Measurements from ENCODE around the gene PAPPA2. TPM values are rescaled to one million over a fixed set of nuclear protein-coding genes. Genes with fewer than 3 reads are reported as not detected.

PAPPA2 gene
- total and polyA plus RNA-seq, 2 of the 8 experiments (the other 6 are each of a cell fraction or from before 2014, with no cell fraction given), result 0.08 to 0.88 TPM

- Histone ChIP-seq H3K18ac (ENCODE audit: extremely low read depth, low read length) (no peak overlapping the region), H3K4ac (replicated peaks; ENCODE audit: insufficient read length, low read depth, low read length) (no peak overlapping the region), H3K4me1 (replicated peaks in 1 of 4; ENCODE audit: control insufficient read depth in 3 of 4, insufficient read depth in 4 of 4, low read length in 3 of 4) (peaks cover 2 to 16% (median 5%) of the 10 kb centered on the region in 4 experiments; a peak in 4 of 7 replicates), H3K27ac (ENCODE audit: low read depth, low read length) (no peak overlapping the region), H2AK5ac (ENCODE audit: low read depth, low read length) (no peak overlapping the region), H3K79me2 (ENCODE audit: control insufficient read depth in 1 of 2, insufficient read depth in 2 of 2, low read length in 2 of 2) (no peaks in the 10 kb centered on the region), H3K79me1 (ENCODE audit: low read depth, low read length) (no peaks in the 10 kb centered on the region), H3K27me3 (replicated peaks in 1 of 4; ENCODE audit: control insufficient read depth in 3 of 4, extremely low read depth in 1 of 4, insufficient read depth in 3 of 4, low read length in 3 of 4) (no peaks in the 10 kb centered on the region), H3K36me3 (ENCODE audit: control insufficient read depth in 2 of 4, insufficient read depth in 4 of 4, low read length in 3 of 4) (no peaks in the 10 kb centered on the region), H2BK20ac (ENCODE audit: low read length) (no peak overlapping the region), H2BK120ac (replicated peaks; ENCODE audit: low read depth, low read length) (no peak overlapping the region), H3K4me2 (ENCODE audit: insufficient read depth in 1 of 2, low read depth in 2 of 2, low read length in 2 of 2) (no peak overlapping the region), H2AFZ (ENCODE audit: low read length) (no peak overlapping the region), H3K9ac (replicated peaks in 1 of 4; ENCODE audit: extremely low read depth in 1 of 4, low read depth in 3 of 4, low read length in 3 of 4) (no peak overlapping the region), H2BK15ac (ENCODE audit: low read length) (no peak overlapping the region), H4K8ac (ENCODE audit: extremely low read depth, insufficient read depth, low read length) (no peak overlapping the region), H4K20me1 (replicated peaks in 1 of 2; ENCODE audit: control insufficient read depth in 1 of 2, insufficient read depth in 2 of 2, low read length in 2 of 2) (no peaks in the 10 kb centered on the region), H3K23me2 (ENCODE audit: low read depth, low read length) (no peaks in the 10 kb centered on the region; the same call in 1 of the 2 replicates), H4K91ac (replicated peaks; ENCODE audit: insufficient read length, low read length) (no peak overlapping the region), H4K5ac (ENCODE audit: insufficient read length, low read depth, low read length) (no peak overlapping the region), H3K56ac (replicated peaks; ENCODE audit: insufficient read length, low read depth, low read length) (no peak overlapping the region), H3K4me3 (ENCODE audit: extremely low read depth in 1 of 4, insufficient read depth in 2 of 4, low read depth in 3 of 4, low read length in 4 of 4) (no peak overlapping the region), H2BK12ac (ENCODE audit: low read depth, low read length) (no peak overlapping the region), H3K14ac (ENCODE audit: insufficient read length) (no peak overlapping the region), H3K9me3 (ENCODE audit: insufficient read depth in 2 of 2, low read depth in 1 of 2, low read length in 1 of 2) (no peaks in the 10 kb centered on the region), H2BK5ac (ENCODE audit: low read depth, low read length) (no peak overlapping the region), H3K23ac (ENCODE audit: insufficient read length) (no peak overlapping the region)
- 94% methylated on average over 1 of the region's 1 CpG; no CpG with 5 or more reads in 1 of the 2 experiments for WGBS, 2 experiments (ENCODE audit: extremely low coverage in 1 of 2, insufficient coverage in 1 of 2, insufficient read length in 1 of 2, insufficient replicate concordance in 2 of 2, low coverage in 1 of 2, low lambda C conversion rate in 2 of 2, missing lambda C conversion rate in 1 of 2)
- TF ChIP-seq CHD1 (IDR thresholded peaks at IDR 0.05; ENCODE audit: low read depth, low read length), result no peak
- TF ChIP-seq SIRT6 (IDR thresholded peaks at IDR 0.05; ENCODE audit: low read length), result no peak
- no peak for TF ChIP-seq SP1 (IDR thresholded peaks at IDR 0.05; ENCODE audit: low read depth, low read length)
- no peak for TF ChIP-seq SUZ12 (IDR thresholded peaks at IDR 0.05; ENCODE audit: low read length)
- TF ChIP-seq SIX5 (IDR thresholded peaks at IDR 0.05; ENCODE audit: low read depth, low read length), result no peak
- no peak for TF ChIP-seq RNF2 (IDR thresholded peaks at IDR 0.05; ENCODE audit: borderline replicate concordance, low read depth, low read length, missing control alignments, poor library complexity, severe bottlenecking)
- TF ChIP-seq TAF1 (IDR thresholded peaks at IDR 0.05; ENCODE audit: low read depth, low read length), result no peak
- no peak for TF ChIP-seq TBP (IDR thresholded peaks at IDR 0.05; ENCODE audit: low read depth, low read length)
- no peak for TF ChIP-seq SRF (IDR thresholded peaks at IDR 0.05; ENCODE audit: low read depth, low read length)
- TF ChIP-seq RBBP5 (IDR thresholded peaks at IDR 0.05; ENCODE audit: borderline replicate concordance, low read depth, low read length), result no peak
- TF ChIP-seq CTCF (IDR thresholded peaks at IDR 0.05; ENCODE audit: control extremely low read depth in 1 of 3, insufficient read depth in 1 of 3, low read depth in 1 of 3, low read length in 3 of 3), result no peak
- FAIRE-seq (no peak), DNase-seq (ENCODE audit: low read depth in 1 of 2, low spot score in 2 of 2) (no peak)
- CTCF ChIA-PET (ENCODE audit: partially characterized antibody), result interaction anchor here (1.1 to 4.9 kb wide), 3 partner anchors 13 to 334 kb away, joined by 3 to 33 read pairs (median 5); no protein-coding TSS in a partner anchor
- POLR2A ChIA-PET (ENCODE audit: partially characterized antibody), result no interaction called here
Observed at GRCh38 chr1:176546825-176547224, 83.8 kb downstream of the PAPPA2 start.
